ENCODE data around the gene KLHDC4.
"Not testable (repeated sequence)": the region's sequence is repeated elsewhere in the genome, so short reads cannot be mapped to it uniquely, and the experiment has no call there.

The KLHDC4 gene

DNA sequence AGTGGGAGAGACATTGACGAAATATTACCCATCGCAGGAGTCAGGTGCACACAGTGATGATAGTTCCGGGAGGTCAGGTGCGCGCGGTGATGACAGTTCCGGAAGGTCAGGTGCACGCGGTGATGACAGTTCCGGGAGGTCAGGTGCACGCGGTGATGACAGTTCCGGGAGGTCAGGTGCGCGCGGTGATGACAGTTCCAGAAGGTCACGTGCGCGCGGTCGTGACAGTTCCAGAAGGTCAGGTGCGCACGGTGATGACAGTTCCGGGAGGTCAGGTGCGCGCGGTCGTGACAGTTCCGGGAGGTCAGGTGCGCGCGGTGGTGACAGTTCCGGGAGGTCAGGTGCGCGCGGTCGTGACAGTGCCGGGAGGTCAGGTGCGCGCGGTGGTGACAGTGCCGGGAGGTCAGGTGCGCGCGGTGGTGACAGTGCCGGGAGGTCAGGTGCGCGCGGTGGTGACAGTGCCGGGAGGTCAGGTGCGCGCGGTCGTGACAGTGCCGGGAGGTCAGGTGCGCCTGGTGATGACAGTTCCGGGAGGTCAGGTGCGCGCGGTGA is 84.7 kb downstream of the KLHDC4 start:
- not testable (repeated sequence) for DNase-seq

DNA sequence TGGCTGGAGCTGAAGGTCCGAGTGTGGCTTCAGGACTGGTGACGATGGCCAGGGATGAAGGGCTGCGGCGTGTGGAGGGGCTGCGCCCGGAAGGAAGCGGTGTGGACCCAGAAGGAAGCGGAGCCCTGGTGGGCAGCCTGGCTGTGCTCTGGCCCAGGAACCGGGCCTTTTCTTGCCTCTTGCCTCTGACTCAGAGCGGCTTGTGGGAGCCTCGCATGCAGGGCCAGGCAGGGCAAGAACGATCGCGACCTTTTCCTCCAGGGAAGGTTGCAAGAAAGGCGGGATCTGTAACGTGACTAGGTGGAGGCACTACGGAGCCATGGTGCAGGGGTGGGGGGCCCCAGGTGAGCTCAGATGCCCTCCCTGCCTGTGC is 85.5 kb downstream of the KLHDC4 start:
- DNase-seq: no peak

DNA sequence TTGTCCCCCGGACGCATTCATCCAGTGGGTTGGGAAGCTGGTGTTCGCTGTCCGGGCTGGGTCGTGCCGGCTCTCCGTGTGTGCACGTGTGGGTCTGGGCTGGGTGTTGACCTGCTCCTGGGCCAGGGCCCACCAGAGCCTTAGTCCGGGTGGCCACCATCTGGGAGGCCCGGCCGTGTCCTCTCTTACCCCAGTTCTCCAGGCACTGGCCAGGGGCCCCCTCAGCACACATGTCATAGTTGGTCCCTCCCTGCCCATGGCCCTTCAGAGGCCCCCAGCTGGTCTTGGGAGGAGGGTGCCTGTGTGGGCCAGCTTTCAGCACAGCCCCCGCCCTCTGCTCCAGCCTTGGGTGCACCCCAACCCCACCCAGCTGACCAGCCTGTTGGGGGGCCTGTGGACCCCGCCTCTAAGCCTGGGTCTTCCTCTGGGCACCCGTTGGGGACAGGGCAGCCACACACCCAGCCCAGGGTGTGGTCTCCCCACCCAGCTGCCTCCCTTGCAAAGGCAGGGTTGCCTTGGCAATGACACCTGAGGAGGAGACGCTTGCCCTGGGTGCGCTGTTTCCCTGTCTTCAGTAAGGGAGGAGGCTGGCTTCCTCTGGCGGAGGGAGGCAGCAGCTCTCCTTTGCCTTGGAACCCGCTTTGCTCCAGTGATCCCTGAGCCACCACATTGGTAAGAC is 86.1 kb downstream of the KLHDC4 start:
- no peak for DNase-seq

DNA sequence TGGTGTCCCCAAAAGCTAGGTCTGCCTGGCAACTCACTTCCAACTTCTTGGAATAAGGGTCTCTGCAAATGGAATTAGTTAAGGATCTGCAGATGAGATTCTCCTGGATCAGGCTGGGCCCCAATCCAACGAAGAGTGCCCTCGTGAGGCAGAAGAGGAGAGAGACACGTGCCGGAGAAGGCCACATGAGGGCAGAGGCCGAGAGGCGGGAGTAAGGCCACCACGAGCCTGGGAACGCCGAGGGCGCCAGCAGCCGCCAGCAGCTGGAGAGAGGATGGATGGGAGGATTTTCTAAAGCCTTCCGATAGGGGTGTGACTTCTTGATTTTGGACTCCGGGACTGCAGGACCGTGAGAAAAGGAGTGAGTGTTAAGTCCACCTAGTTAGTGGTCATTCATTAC is 87.2 kb downstream of the KLHDC4 start:
- no peak for DNase-seq

DNA sequence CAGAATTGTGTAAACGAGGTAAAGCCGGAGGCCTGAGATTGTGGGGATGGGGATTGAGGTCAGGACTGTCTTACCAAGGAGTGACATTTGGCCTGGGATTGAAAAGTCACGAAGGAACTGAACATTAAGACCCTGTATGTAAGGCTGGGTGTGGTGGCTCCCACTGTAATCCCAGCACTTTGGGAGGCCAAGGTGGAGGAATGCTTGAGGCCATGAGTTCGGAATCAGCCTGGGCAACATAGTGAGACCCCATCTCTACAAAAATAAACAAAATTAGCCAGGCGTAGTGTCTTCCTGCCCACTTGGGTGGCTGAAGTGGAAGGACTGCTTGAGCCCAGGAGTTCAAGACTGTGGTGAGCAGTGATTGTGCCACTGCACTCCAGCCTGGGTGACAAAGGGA is 88.0 kb downstream of the KLHDC4 start:
- no peak for DNase-seq

DNA sequence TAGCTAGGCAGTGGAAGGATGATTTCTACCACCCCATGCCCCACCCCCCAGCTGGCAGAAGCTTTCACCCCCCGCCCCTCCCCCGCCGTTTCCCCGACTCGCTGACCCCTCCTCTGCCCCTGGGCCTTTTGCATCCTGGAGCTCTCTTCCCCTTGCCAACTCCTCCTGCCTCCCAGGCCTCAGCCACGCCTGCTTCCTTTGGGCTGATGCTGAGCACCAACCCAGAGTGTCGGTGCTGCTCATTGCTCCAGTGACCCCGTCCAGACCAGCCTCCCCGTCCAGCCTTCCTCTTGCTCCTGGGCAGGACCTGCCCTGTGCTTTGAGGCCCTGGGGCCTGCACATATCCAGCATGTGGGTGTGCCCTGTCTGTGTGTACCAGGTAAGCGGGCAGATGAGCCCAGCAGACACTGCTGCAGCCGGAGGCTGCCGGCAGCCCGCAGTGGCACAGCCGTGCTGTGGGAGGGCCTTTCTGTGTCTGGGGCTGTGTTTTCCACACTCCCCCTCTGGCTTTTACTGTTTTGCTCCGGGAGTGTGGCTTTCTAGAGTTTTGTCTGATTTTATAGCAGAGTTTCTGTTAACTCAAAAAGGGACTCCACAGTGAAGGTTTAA is 90.6 kb downstream of the KLHDC4 start:
- no peak for DNase-seq

DNA sequence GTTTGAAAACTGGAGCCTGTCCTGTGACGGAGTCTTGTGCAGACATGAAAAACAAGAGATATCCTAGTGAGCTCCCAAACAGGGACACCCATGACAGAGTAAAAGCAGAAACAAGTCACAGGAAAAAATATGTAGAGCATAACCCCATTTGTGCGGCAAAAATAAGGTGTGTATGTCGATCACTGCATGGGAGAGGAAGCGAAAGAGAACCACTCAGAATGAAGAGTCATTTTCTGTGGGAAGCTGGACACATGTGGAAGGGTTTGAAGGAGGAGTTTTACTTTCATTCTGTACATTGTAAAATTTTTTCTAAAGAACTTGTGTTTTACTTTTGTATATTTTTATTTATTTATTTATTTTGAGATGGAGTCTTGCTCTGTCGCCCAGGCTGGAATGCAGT is 91.4 kb downstream of the KLHDC4 start:
- DNase-seq: no peak

DNA sequence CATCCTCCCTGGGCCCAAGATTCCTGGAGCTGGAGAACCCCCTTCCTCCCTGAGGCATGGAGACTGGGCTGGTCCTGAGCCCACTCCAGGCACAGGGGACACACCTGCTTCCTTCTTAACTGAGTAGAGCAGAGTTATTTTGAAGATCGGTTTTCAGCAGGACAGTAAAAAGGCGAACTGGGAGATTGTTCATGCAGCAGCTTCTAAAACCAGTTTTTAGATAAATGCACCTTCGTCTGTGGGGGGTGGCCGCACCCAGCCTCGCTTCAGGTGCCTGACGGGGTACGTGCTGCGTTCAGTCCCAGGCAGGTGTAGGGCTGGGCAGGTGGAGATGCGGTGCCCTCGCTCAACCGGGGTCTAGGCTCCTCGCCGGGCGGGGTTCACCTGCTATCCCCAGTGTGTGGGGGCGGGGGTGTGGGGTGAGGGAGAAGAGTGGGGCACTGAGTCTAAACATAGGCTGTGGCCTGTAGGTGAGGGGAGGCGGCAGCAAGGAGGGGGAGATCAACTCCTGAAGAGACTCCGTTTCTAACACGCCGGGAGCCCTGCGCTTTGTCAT is 94.0 kb downstream of the KLHDC4 start:
- DNase-seq: no peak

DNA sequence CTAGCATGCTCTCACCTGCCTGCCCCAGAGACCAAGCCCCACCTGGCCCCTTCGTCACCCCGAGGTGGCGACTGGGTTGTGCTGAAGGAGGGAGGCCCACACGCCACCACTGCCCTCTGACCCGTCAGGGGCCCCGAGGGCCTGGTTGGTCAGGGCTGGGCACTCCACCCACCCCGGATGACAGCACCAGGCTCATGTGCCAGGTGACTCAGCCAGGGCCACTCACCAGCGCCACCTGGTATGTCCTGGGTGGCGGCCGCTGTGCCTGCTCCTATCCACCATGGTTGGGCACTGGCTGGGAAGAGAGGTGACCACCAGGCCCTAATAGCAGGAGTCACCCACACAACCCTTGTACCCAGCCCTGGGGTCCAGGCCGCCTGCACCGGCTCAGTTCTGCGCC is 94.6 kb downstream of the KLHDC4 start:
- DNase-seq: no peak

DNA sequence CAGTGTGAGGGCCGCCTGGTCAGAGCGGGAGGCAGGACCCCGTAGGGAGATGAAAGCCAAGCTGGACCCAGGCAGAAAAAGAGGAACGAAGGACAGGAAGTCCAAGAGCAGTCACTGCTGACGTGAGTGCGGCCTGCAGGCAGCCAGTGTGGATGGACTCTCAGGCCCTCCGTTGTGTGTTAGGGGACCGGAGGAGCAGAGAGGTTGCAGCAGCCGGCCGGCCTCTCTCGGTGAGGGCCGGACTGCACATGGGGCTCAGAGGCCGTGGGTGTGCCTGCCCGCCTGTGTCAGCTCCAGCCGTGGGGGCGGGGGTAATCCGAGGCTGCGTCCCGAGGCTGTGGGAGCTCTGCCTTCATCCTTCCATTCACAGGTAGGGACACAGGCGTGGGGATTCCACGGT is 96.1 kb downstream of the KLHDC4 start:
- DNase-seq: no peak

DNA sequence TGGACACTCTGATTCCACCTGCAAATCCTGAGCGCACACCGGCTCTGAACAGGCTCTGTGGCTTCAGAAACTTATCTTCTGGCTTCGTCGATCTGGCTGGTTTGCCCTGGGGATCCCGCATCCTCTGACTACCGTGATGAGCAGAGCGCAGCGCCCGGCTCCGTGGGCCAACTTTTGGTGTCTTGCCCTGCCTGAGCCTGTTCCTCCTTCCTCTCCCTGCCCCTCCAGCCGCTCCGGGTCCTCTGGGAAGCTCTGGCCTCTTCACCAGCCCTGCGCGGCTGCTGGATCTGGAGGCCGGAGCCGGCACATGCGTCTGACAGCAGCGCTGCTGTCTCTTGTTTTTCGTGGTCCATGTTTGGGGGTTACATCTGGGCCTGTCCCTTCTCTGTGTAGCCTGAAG is 97.8 kb downstream of the KLHDC4 start:
- DNase-seq: no peak

DNA sequence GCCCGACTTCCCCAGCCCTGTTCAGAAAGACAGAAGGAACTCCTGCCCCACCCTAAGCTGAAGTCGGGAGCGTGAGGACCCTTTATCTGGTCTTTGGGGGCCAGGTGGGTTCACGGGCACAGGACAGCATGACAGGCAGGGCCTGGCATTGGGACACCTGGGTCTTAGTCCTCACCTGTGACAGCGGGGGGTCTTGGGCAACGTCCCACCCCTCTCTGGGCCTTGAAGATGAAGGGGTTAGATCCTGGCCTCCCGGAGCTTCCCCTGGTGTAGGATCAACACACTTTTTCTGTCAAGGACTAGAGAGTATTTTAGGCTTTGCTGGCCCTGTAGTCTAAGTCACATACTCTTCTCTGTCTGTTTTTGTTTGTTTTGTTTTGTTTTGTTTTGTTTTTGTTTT is 98.3 kb downstream of the KLHDC4 start:
- DNase-seq: no peak

DNA sequence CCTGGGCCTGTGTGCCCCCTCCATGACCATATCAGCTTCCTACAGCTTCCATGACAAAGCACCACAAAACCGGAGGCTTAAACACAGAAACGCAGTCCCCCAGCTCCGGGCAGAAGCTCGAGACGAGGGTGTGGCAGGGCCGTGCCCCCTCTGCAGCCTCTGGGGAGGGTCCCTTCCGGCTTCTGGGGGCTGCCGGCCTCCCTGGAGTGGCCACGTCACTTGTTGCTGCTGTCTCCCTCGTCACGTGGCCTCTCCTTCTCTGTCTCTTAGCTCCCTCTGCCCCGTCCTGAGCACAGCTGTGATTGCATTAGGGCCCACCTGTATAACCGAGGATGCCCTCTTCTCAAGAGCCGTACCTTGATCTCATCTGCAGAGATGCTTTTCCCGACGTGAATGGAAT is 98.9 kb downstream of the KLHDC4 start:
- no peak for DNase-seq

DNA sequence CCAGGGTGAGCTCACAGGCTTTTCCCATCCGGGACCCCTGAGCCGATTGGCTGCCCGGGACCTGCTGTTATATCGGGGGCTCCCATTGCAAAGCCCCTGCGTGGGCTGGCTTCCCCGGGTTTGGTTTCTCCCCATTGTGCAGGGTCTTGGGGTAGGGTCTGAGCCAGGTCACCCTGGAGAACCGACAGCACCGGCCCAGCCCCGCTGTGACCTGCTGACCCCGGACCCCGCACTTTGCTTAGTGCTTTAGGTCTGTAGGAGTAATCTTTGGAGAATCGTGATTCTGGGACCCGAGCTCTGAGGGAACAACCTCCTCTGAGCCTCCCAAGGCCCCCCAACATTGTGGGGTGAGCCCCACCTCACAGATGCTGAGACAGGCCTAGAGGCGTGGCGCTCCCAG is 100.6 kb downstream of the KLHDC4 start:
- no peak for DNase-seq

DNA sequence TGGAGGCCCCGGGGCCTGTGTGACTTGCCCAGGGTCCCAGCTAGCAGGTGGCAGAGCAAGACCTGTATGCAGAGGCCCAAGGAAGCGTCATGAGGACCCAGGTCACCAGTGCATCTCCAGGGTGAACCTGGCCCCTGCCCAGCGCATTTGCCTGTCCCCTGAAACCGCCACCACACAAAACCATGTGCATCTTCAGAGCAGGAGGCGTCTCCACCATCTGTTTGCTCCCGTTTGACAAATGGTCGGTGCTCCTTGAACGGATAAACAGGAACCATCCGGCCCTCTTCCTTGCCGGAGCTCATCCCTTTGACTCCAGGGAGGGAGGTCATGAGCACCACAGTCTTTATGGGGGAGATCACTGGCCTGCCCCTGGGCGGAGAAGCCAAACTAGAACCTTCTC is 101.0 kb downstream of the KLHDC4 start:
- no peak for DNase-seq

DNA sequence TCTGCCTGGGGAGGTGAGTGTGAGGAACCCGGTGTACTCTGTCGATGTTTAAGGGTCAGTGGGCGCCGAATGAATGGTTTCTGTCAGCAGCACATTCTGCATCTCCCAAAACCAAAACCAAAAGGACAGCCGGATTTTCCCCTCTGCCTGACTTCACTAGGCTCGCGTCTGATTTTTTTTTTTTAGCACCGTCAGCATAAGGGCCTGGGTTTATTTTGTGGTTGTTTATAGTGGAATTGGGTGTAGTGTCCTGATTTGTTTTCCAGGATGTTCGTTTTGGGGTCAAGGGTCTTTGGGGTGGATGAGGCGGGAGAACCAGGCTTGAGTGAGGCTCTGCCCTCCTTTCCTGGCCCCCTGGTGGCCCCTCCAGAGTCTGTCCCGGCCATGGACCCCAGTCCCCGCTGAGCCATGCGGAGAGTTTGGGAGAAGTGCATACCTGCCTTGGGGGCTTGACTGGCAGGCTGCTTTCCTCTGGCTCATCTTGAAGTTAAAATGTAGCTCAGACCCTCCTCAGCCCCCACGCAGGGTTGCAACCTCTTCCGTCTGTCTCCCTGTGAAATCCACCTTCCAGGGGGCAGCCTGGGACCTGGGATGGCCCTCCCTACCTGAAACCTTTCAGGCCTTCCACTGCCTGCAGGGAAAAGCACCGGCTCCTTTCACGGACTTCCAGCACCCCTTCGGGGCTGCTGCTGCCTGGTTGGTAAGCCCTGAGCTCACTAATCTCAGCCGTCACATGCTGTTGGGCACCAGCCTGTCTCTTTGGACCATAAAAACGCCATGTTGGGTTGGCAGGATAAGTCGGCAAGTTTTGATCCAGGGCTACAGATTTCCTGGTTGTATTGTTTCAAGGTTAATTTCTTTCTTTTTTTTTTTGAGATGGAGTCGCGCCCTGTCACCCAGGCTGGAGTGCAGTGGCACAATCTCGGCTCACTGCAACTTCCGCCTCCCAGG is 103.3 kb downstream of the KLHDC4 start:
- no peak for DNase-seq

DNA sequence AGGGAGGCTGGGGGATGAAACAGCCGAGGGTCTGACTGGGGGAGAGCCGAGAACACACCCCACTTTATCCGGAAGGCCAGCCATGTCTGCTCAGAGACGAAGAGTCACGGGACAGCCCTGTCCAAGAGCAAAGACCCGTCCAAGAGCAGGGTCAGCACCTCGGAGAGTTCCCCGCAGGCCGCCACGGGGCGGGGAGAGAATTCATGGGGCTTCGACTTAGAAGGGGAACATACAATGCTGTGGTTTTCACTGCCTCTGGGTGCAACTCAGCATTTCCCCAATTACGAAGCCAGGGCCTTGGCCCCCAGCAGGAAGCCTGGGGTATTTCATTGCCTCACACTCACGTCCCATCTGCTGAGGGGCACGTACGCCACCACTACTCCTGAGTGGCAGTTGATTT is 104.2 kb downstream of the KLHDC4 start:
- DNase-seq: no peak

DNA sequence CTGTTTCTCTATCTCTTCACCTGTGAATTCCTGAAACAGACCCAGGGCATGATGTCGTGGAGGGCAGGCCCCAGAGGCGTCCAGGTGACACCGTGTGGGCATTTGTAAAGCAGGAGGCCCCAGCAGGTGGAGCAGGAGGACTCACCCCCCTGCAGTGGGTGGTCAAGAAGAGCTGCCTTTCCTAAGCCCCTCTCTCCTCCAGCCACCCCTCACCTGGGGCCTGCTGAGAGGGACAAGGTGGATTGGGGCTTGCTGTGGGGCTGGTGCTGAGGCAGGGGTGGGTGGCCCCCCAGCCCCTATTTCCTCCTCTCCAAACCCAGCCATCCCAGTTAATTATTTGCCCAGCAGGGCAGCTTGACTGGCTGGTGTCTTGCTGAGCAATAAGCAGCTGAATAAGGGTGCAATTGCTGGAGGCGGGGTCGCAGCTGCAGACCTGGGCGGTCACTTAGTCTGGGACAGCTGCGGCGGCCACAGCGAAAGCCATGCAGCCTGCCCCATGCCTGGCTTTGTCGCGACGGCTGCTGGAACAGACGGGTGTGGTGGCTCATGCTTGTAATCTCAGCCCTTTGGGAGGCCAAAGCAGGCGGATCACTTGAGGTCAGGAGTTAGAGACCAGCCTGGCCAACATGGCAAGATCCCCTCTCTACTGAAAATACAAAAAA is 107.1 kb downstream of the KLHDC4 start:
- DNase-seq: no peak
